RWPE2 (cell line): ENCODE data around the gene IRX6.

Experiments
- ATAC-seq: fragments of 200-7000 bp; cut with Tn5 transposase; 3 replicates; pipeline ENCODE4 v1.9.1; 2021; ENCODE audit warnings: low read depth
- DNase-seq: peaks from one replicate; pipeline ENCODE4 v3.0.0-alpha.2; 2020; ENCODE audit warnings: low spot score
- H3K27ac ChIP-seq: fragments of 450-650 bp; 2 replicates; pipeline ENCODE4 v1.5.1; 2017; ENCODE audit warnings: mild to moderate bottlenecking; ENCODE audit not compliant: poor library complexity, severe bottlenecking
- H3K27me3 ChIP-seq: fragments of 250-450 bp; sonication (Bioruptor Pico); 2 replicates; pipeline ENCODE4 v1.5.1; 2021; ENCODE audit warnings: mild to moderate bottlenecking, moderate library complexity; ENCODE audit not compliant: insufficient read depth, poor library complexity, severe bottlenecking
- H3K36me3 ChIP-seq: fragments of 250-450 bp; sonication (Bioruptor Pico); 2 replicates; pipeline ENCODE4 v1.5.1; 2020; ENCODE audit warnings: low read depth, mild to moderate bottlenecking, moderate library complexity
- H3K4me1 ChIP-seq: fragments of 250-450 bp; sonication (Bioruptor Pico); 2 replicates; pipeline ENCODE4 v1.5.1; 2021; ENCODE audit warnings: mild to moderate bottlenecking, moderate library complexity; ENCODE audit not compliant: insufficient read depth, poor library complexity, severe bottlenecking
- H3K4me3 ChIP-seq: fragments of 250-450 bp; sonication (Bioruptor Pico); 2 replicates; pipeline ENCODE4 v1.5.1; 2021; ENCODE audit warnings: mild to moderate bottlenecking, moderate library complexity; ENCODE audit not compliant: severe bottlenecking
- H3K9me3 ChIP-seq: fragments of 250-450 bp; sonication (Bioruptor Pico); 2 replicates; pipeline ENCODE4 v1.5.1; 2021; ENCODE audit warnings: mild to moderate bottlenecking, moderate library complexity; ENCODE audit not compliant: severe bottlenecking
- CTCF ChIP-seq: fragments of 450-650 bp; IDR thresholded peaks from one replicate; pipeline ENCODE4 v1.5.1; 2017; ENCODE audit warnings: mild to moderate bottlenecking, moderate library complexity; ENCODE audit not compliant: poor library complexity, severe bottlenecking

The IRX6 gene

DNA sequence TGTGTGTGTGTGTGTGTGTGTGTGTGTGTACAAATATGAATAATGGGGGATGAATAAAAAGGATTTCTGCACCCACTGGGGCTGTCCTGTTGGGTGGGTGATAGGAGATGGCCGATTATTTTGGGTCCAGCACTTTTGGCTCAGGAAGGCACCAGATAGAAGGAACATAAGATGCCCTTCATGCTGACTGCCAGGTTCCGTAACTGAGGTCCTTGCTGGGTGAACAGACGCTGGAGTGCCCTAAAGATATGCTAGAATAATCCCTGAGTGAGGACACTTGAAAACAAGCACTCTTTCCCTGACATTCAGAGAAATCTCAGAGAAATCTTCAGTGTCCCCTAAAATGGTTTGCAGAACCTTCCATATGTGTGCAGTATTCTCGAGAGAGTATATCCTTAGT, 17.7 kb downstream of the IRX6 start:
- Histone ChIP-seq H3K27ac (no peak overlapping the region), H3K4me3 (no peak overlapping the region), H3K4me1 (no peaks in the 10 kb centered on the region), H3K27me3 (no peaks in the 10 kb centered on the region), H3K9me3 (no peaks in the 10 kb centered on the region), H3K36me3 (no peaks in the 10 kb centered on the region)
- no peak for ATAC-seq
- no peak for TF ChIP-seq CTCF
- no peak for DNase-seq

- H3K27me3 ChIP-seq: no peaks in the 10 kb centered on the region
- no peak overlapping the region for H3K4me3 ChIP-seq
- no peaks in the 10 kb centered on the region for H3K9me3 ChIP-seq
- no peaks in the 10 kb centered on the region for H3K4me1 ChIP-seq
- H3K36me3 ChIP-seq: no peaks in the 10 kb centered on the region
- no peak for TF ChIP-seq CTCF
- DNase-seq: no peak
- no peak for ATAC-seq
- no peak overlapping the region for H3K27ac ChIP-seq
Measured at GRCh38 chr16:55346475-55346874, 22.5 kb downstream of the IRX6 start.

DNA sequence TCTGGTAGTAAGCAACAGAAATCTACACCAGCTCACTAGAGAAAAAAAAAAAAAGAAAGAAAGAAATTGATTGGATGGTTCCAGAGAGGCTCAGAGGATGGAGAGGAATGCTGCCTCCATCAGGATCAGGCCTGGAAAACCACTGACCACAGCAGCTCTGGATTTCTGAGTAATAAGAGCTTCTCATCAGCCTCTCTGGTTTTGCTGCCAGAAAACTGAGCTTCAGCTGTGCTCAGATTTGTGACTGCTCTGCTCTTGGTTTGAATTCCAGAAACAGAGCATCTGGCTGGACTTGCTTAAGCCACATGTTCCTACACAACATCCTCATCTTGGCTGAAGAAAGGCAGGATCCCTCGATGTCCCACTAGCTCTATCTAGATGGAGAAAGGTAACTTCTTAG, 25.9 kb downstream of the IRX6 start:
- H3K9me3 ChIP-seq: no peaks in the 10 kb centered on the region
- ATAC-seq: no peak
- no peaks in the 10 kb centered on the region for H3K36me3 ChIP-seq
- no peaks in the 10 kb centered on the region for H3K27me3 ChIP-seq
- no peak for DNase-seq
- H3K4me1 ChIP-seq: no peaks in the 10 kb centered on the region
- no peak for TF ChIP-seq CTCF
- no peak overlapping the region for H3K4me3 ChIP-seq
- no peak overlapping the region for H3K27ac ChIP-seq

DNA sequence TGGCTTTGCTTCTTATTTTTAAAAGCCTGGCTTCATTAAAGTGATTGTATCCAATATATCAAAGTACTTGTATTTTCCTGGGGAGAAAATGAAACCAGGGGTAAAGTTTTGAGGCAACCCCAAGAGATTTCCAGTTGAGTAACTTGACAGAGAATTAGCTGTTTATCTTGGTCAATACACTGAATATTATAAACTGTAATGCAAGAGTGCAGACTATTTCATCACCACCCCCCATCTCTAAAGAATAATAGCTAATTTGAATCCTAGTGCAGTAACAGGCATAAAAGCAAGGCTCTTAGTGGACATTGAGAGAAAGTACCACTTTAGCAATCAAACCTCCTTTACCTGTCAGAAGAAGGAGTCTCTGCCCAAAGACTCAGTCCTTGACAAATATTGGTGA, 27.0 kb downstream of the IRX6 start:
- no peaks in the 10 kb centered on the region for H3K36me3 ChIP-seq
- no peak overlapping the region for H3K4me3 ChIP-seq
- H3K27me3 ChIP-seq: no peaks in the 10 kb centered on the region
- DNase-seq (no peak), ATAC-seq (no peak)
- H3K9me3 ChIP-seq: no peaks in the 10 kb centered on the region
- no peaks in the 10 kb centered on the region for H3K4me1 ChIP-seq
- no peak for TF ChIP-seq CTCF
- no peak overlapping the region for H3K27ac ChIP-seq

DNA sequence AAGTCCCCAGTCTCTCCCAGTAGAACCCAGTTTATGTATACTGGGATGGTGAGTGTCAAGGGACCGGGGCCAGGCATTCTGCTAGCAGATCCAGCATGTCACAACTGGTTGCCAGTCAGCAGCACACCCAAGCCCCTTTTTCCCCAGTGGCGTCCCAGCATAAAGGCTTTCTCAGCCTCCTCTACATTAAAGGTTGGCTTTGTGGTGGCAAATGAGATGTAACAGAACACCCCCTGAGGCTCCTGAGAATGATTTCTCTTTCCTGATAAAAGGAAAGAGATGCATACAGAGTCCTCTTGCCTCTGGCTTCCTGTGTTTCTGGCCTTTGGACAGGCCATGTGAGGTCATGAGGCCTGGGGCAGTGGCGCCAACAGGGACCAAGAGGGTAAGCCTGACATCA, 27.9 kb downstream of the IRX6 start:
- no peak for ATAC-seq
- Histone ChIP-seq H3K27me3 (no peaks in the 10 kb centered on the region), H3K4me1 (no peaks in the 10 kb centered on the region), H3K4me3 (no peak overlapping the region), H3K27ac (no peak overlapping the region), H3K36me3 (no peaks in the 10 kb centered on the region), H3K9me3 (no peaks in the 10 kb centered on the region)
- no peak for DNase-seq
- no peak for TF ChIP-seq CTCF
